Adrenal gland (tissue), 12 donors: ENCODE measurements around the gene DNAJC27. TPM values are rescaled to one million over a fixed set of nuclear protein-coding genes. Genes with fewer than 3 reads are reported as not detected.

ENCODE experiments used
- DNase-seq, 7 donors: peaks; one replicate each; pipeline ENCODE4 v3.0.0-alpha.2; 2019 to 2020
- H3K27ac ChIP-seq, 5 donors: fragments of 200-600 bp; sonication (generic) in 4 of 5; 1 replicate in 3 of 5; 2 replicates in 2 of 5; pipeline versions ENCODE4 v1.5.1 to v1.8.0; 2016 to 2020; ENCODE audit warnings: mild to moderate bottlenecking in 1 of 5
- H3K27me3 ChIP-seq: fragments of 200-600 bp; 2 replicates; pipeline ENCODE4 v1.8.0; 2021
- H3K36me3 ChIP-seq, 2 donors: fragments of 200-600 bp; replicated peaks in 1 of 2; 1 replicate in 1 of 2; 2 replicates in 1 of 2; pipeline versions ENCODE4 v1.5.1 to v1.8.0; 2018 to 2022
- H3K4me1 ChIP-seq, 2 donors: fragments of 200-600 bp; replicated peaks in 1 of 2; 1 replicate in 1 of 2; 2 replicates in 1 of 2; pipeline versions ENCODE4 v1.5.1 to v1.8.0; 2018 to 2021
- H3K4me3 ChIP-seq, 4 donors: fragments of 200-600 bp; sonication (generic) in 3 of 4; one replicate each; pipeline ENCODE4 v1.5.1; 2016 to 2018
- H3K9me3 ChIP-seq, 3 donors: fragments of 200-600 bp; sonication (generic) in 1 of 3; replicated peaks in 1 of 3; 1 replicate in 2 of 3; 2 replicates in 1 of 3; pipeline versions ENCODE4 v1.5.1 to v1.8.0; 2016 to 2021
- CTCF ChIP-seq, 6 experiments: fragments of 450-650 bp in 4 of 6; fragments of 200-600 bp in 2 of 6; sonication (generic) in 1 of 6; IDR thresholded peaks; 1 replicate in 5 of 6; 2 replicates in 1 of 6; pipeline versions ENCODE4 v1.5.1 to v1.8.0; 2016 to 2021; ENCODE audit warnings: antibody characterized with exemption in 6 of 6, mild to moderate bottlenecking in 2 of 6, moderate library complexity in 1 of 6
- POLR2A ChIP-seq, 2 donors: fragments of 450-650 bp; IDR thresholded peaks; one replicate each; pipeline ENCODE4 v1.6.1; 2017; ENCODE audit warnings: antibody characterized with exemption in 2 of 2, mild to moderate bottlenecking in 2 of 2, moderate library complexity in 1 of 2
- WGBS, 4 donors: extraction: QIAGEN DNeasy Blood & Tissue Kit in 2 of 4; methylation state at CpG; one replicate each; pipeline versions ENCODE4 v1.1.5 to v1.1.7; 2013 to 2017; 5-methylcytosine and 5-hydroxymethylcytosine counted together
- intact Hi-C, 2 donors: fragments of 100-400 bp; cut with DNase I; formaldehyde crosslinking; loops; one replicate each; pipeline versions ENCODE4 v1.14.1 to v1.15.0; 2022 to 2023
- polyA plus RNA-seq, 3 donors: library from polyadenylated mRNA; stranded (reverse); fragments of 200-250 nt in 2 of 3; fragments of 350-450 nt in 1 of 3; fragmentation: Illumina TruSeq in 1 of 3; extraction: RNeasy Lipid Tissue Mini Kit (QIAGEN cat#74804) in 1 of 3; gene quantifications; one replicate each; pipeline ENCODE4 v1.2.3, GENCODE V29; 2013 to 2014
- total RNA-seq, 9 donors: library from RNA; depleted of rRNA in 4 of 9; stranded (reverse); fragments of >200 nt in 4 of 9; fragments of 120-200 nt in 1 of 9; fragmentation: NEBNext Ultra II Directional in 1 of 9; extraction: Animal tissue kit (Norgen Biotek cat#: 25700) in 1 of 9; gene quantifications; one replicate each; pipeline versions ENCODE4 v1.1.0 to v1.2.4, GENCODE V29; 2013 to 2023
- donor health status: healthy with polysubstance abuse.
- donor health status: Bipolar disorder and iron deficiency.
- donor health status: DM: yes; HTN: yes; CAD: no.
- donor health status: DM: no; HTN: no; CAD: no.
- donor health status: DM: no; HTN: no; CAD: no.
- donor health status: DM: yes; HTN: yes; CAD: no.

The DNAJC27 gene
- total and polyA plus RNA-seq, 12 donors, result 1.9 to 10.8 (median 6.7) TPM

GRCh38 chr2:24912986-24913385, 58.8 kb downstream of the DNAJC27 start:
- Histone ChIP-seq H3K4me3 (no peak overlapping the region), H3K27ac (peak overlapping the region in 1 of 5 donors; percentile 20), H3K36me3 (peaks cover 0 to 2% of the 10 kb centered on the region in 2 donors), H3K9me3 (no peaks in the 10 kb centered on the region), H3K4me1 (peaks cover 0 to 5% of the 10 kb centered on the region in 2 donors), H3K27me3 (no peaks in the 10 kb centered on the region)
- TF ChIP-seq CTCF (IDR thresholded peaks at IDR 0.05), result no peak
- no peak for TF ChIP-seq POLR2A (IDR thresholded peaks at IDR 0.05)
- intact Hi-C loops, result no loop called here
- DNase-seq, result no peak
- WGBS, 4 donors, result 80 to 86% (median 84%) methylated on average over 10 of the region's 10 CpGs

DNA sequence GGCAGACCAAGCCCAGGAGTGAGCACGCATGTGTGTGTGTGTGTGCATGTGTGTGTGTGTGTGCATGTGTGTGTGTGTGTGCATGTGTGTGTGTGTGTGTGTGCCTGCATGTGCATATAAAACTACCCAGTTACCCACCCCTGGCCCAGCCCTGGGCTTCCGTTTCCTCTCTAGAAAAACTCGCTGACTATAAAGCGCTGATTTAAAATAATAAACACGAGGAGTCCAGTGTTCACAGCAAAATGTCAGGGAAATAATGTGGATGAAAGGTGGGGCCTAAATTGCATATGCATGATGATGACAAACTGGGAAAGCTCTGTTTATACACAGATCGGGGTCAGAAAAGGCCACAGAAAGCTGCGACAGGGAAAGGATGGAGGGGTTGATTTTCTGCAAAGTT, 59.2 kb downstream of the DNAJC27 start:
- intact Hi-C loops, result no loop called here
- peaks cover 0 to 5% of the 10 kb centered on the region in 2 donors for H3K4me1 ChIP-seq
- 80 to 86% (median 84%) methylated on average over 7 of the region's 7 CpGs for WGBS, 4 donors

GRCh38 chr2:24910245-24910644, 61.5 kb downstream of the DNAJC27 start:
- no peaks in the 10 kb centered on the region for H3K27me3 ChIP-seq
- H3K9me3 ChIP-seq, result no peaks in the 10 kb centered on the region
- H3K4me1 ChIP-seq, result no peaks in the 10 kb centered on the region
- no peak for DNase-seq
- 96 to 98% (median 98%) methylated on average over 3 of the region's 3 CpGs for WGBS, 4 donors
- no peak overlapping the region for H3K4me3 ChIP-seq
- intact Hi-C loops, result no loop called here
- H3K36me3 ChIP-seq, result peaks cover 0 to 2% of the 10 kb centered on the region in 2 donors
- H3K27ac ChIP-seq, result no peak overlapping the region
- TF ChIP-seq POLR2A (IDR thresholded peaks at IDR 0.05) (no peak), CTCF (IDR thresholded peaks at IDR 0.05) (no peak)

More for the DNA sequence above, 59.2 kb downstream of the DNAJC27 start:
- no peak for TF ChIP-seq POLR2A (IDR thresholded peaks at IDR 0.05)
- TF ChIP-seq CTCF (IDR thresholded peaks at IDR 0.05), result no peak
- peaks cover 0 to 2% of the 10 kb centered on the region in 2 donors for H3K36me3 ChIP-seq
- H3K4me3 ChIP-seq, result no peak overlapping the region
- H3K9me3 ChIP-seq, result no peaks in the 10 kb centered on the region
- no peak for DNase-seq
- no peak overlapping the region for H3K27ac ChIP-seq
- H3K27me3 ChIP-seq, result no peaks in the 10 kb centered on the region

DNA sequence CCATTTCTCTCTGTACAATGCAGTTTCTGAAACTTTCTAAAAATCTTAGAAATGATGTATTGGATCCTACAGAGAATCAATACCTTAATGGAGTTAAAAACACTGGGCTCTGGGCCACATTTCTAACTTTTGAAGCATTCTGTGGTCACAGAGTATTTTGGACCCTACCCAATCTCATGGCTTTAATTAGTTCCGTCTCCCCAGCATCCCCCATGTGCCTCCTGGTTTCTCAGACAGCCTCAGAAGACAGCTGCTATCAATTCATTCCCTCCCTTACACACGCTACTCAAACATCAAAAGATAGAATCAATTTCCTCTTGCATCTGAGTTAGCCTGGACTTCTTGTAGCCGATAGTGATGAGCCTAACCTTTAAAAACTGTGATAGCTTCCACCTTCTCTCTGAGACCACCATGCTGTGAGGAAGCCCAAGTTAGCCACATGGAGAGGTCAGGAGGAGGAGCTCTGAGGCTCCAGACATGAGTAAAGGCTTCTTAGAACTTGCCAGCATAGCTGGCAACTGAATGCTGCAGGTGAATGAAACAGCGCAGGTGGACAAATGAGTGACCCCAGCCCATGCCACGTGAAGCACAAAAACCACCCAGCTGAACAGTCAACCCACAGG, 62.1 kb downstream of the DNAJC27 start:
- no peak overlapping the region for H3K4me3 ChIP-seq
- no peak for DNase-seq
- H3K27ac ChIP-seq, result no peak overlapping the region
- 88 to 99% (median 91%) methylated on average over 5 of the region's 5 CpGs for whole genome bisulfite sequencing, 4 donors
- H3K27me3 ChIP-seq, result no peaks in the 10 kb centered on the region
- no peak for TF ChIP-seq CTCF (IDR thresholded peaks at IDR 0.05)
- no peak for TF ChIP-seq POLR2A (IDR thresholded peaks at IDR 0.05)
- intact Hi-C loops, result no loop called here
- no peaks in the 10 kb centered on the region for H3K9me3 ChIP-seq
- no peaks in the 10 kb centered on the region for H3K36me3 ChIP-seq
- no peaks in the 10 kb centered on the region for H3K4me1 ChIP-seq
